ENCODE data around the gene ALB. TPM values are rescaled to one million over a fixed set of nuclear protein-coding genes. Genes with fewer than 3 reads are reported as not detected.

Gene ALB
- total RNA-seq, 3 donors from 2014 or later = 13.8 to 22.6 (median 18.3) TPM

DNA sequence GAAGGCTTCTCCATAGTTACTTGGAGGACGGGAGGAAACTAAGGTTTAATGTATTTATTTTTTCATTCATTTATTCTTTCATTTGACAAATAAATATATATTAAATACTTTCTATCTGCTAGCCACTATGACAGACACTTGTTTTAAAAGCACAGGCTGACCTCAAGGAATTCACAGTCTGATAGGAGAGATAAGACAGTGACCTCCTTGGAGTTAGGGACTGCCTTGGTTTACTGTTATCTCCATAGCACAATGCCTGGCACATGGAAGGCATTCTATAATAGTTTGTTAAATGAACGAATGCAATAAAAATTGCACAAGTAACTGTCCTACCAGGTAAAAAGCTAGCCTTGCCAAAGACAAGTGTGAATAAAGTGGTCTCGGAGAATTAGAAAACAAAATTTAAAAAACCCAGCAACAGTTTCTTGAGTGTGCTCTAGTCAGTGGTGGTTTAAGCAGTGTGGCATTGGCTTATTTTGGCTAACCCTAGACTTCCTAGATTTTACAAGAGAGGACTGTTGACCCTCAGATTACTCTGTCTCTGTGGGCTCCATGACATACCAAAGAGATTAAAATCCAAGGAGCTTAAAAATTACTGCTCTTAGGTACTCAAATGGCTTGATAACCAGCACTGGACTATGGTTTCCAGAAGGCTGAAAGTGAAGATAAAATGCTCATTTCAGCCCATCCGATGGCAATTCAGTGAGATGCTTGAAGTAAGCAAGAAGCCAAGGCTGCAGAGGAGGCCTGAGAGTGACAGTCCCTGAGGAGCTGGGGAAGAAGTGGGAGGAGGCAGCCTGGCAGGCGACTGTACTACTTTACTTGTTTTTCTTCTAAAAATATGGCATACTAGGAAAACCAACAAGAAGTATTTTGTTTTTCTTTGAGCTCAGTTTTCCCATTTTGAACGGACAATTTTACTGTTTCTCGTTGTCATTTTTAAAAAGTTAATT, 41.6 kb downstream of the ALB start:
- peaks cover 6% of the 10 kb centered on the region for H3K27me3 Mint-ChIP-seq (ENCODE audit: low read depth)
- ATAC-seq = no peak
- H3K36me3 Mint-ChIP-seq (ENCODE audit: insufficient read depth) = no peaks in the 10 kb centered on the region
- H3K4me1 Mint-ChIP-seq (ENCODE audit: low read depth) = no peaks in the 10 kb centered on the region
- DNase-seq = no peak
- no peak overlapping the region for H3K4me3 Mint-ChIP-seq
- no peaks in the 10 kb centered on the region for H3K9me3 Mint-ChIP-seq

DNA sequence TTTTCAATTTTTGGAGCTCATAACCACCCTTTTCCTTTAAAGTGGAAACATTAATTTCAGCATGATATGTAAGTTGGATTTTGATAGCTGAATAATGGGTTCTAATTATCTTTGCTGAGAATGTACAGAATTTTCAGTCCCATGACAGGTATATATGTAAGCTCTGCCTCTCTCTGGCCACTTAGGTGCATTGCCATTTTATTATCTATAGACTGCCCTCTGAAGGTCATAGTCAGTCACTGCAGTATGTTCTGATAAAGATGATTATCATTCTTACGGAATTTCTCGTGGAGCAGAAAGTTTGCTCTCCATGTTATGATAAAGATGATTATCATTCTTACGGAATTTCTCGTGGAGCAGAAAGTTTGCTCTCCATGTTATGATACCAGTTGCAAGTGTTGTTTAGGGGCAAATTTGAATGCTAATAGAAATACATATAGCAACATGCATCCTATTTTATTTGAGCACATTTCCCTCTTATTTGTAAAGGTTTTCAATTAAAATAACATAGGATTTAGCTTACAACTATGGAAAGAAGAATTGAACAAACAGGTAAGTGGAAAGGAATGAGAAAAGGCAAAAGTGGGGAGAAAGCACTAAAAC, 42.4 kb downstream of the ALB start:
- H3K36me3 Mint-ChIP-seq (ENCODE audit: insufficient read depth) = no peaks in the 10 kb centered on the region
- DNase-seq (no peak), ATAC-seq (peak; percentile 62 to 66)
- H3K4me1 Mint-ChIP-seq (ENCODE audit: low read depth) = no peaks in the 10 kb centered on the region
- H3K9me3 Mint-ChIP-seq = no peaks in the 10 kb centered on the region
- peaks cover 5% of the 10 kb centered on the region for H3K27me3 Mint-ChIP-seq (ENCODE audit: low read depth)
- no peak overlapping the region for H3K4me3 Mint-ChIP-seq

DNA sequence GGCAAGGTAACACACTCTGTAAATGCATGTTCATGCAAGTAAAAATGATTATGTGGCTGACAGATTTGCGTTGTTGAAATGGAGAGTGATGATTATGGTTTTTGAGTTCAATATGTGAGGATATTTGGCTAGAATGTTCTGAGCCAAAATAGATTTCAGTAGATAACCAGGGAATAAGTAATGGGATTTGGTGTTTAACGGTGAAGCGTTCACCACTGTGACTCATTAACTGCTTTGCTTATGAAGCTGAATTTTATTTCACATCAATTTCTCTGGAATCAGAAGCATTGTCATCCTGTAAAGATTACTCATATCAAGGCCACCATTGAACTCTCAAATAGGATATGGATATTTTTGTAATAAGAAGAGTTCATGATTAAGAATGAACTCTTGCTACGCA, 43.6 kb downstream of the ALB start:
- ATAC-seq (no peak), DNase-seq (no peak)
- no peak overlapping the region for H3K4me3 Mint-ChIP-seq
- no peaks in the 10 kb centered on the region for H3K36me3 Mint-ChIP-seq (ENCODE audit: insufficient read depth)
- H3K4me1 Mint-ChIP-seq (ENCODE audit: low read depth) = no peaks in the 10 kb centered on the region
- H3K27me3 Mint-ChIP-seq (ENCODE audit: low read depth) = peaks cover 5% of the 10 kb centered on the region
- no peaks in the 10 kb centered on the region for H3K9me3 Mint-ChIP-seq

DNA sequence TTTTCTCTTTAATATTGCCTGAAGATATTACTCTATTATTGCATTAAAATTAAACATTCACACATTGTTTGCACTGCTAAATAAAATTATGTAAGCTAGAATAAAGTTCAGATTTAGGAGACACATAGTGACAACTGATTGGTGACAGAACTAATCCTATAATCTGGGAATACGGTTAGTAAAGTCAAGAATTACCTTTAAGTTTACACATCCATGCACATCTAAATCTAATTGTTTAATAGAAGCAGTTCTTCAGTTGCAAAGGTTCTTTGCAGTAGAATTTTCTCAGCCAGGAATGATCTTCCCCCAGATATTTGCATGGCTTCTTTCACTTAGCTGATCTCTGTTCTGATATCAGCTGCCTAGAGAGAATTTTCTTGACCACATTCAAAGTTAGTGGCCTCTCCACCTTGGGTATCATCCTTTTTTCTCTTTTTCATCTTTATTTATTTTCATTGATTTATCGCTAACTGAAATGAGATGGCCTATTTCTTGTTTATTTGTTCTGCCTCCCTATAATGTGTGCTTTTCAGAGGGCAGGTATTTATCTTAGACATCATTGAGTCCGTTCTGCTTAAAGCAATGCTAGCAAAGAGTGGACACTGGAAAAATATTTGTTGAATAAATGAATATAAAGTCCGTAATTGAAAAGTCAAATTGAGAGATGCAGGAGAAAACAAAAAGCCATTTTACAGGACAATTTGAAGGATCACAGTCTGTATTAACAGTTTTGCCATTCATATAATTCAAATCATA, 44.5 kb downstream of the ALB start:
- H3K36me3 Mint-ChIP-seq (ENCODE audit: insufficient read depth) = no peaks in the 10 kb centered on the region
- no peaks in the 10 kb centered on the region for H3K9me3 Mint-ChIP-seq
- DNase-seq = no peak
- peaks cover 5% of the 10 kb centered on the region for H3K27me3 Mint-ChIP-seq (ENCODE audit: low read depth)
- ATAC-seq = no peak
- H3K4me1 Mint-ChIP-seq (ENCODE audit: low read depth) = no peaks in the 10 kb centered on the region
- H3K4me3 Mint-ChIP-seq = no peak overlapping the region

GRCh38 chr4:73450398-73451004, 46.4 kb downstream of the ALB start:
- Mint-ChIP-seq H3K4me3 (no peak overlapping the region), H3K9me3 (no peaks in the 10 kb centered on the region), H3K27me3 (ENCODE audit: low read depth) (peaks cover 2% of the 10 kb centered on the region), H3K4me1 (ENCODE audit: low read depth) (no peaks in the 10 kb centered on the region), H3K36me3 (ENCODE audit: insufficient read depth) (no peaks in the 10 kb centered on the region)
- DNase-seq (no peak), ATAC-seq (no peak)

- Mint-ChIP-seq H3K4me3 (no peak overlapping the region), H3K27me3 (ENCODE audit: low read depth) (peaks cover 2% of the 10 kb centered on the region), H3K36me3 (ENCODE audit: insufficient read depth) (no peaks in the 10 kb centered on the region), H3K4me1 (ENCODE audit: low read depth) (no peaks in the 10 kb centered on the region), H3K9me3 (no peaks in the 10 kb centered on the region)
- no peak for ATAC-seq
- no peak for DNase-seq
These were observed 47.3 kb downstream of the ALB start for GRCh38 chr4:73451404-73451803.

DNA sequence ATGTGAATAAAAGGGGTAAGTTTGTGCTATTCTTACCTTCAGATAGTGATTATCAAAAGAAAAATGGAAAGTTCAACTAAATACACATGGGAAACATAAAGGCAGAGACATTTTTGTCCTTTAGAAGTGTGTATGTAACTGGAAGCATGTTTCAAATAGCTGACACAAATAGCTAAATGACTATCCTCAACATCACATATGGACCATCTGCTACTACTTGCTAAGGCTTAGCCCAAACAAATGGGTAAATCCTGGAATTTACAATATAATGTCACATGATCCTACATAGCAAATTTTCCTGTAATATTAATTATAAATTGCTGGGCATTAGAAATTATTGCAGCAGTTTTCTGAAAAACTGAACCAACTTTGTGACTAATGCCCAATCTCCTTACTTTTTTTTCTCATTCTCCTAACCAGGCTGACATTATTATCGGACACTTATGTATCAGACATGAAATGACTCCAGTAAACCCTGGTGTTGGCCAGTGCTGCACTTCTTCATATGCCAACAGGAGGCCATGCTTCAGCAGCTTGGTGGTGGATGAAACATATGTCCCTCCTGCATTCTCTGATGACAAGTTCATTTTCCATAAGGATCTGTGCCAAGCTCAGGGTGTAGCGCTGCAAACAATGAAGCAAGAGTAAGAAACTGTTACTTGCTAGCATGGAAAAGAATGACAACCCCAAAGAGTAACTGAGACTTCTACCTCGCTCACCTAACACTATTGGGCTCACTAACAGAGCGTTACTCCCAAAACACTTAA, 48.1 kb downstream of the ALB start:
- no peak overlapping the region for H3K4me3 Mint-ChIP-seq
- no peak for DNase-seq
- H3K36me3 Mint-ChIP-seq (ENCODE audit: insufficient read depth) = no peaks in the 10 kb centered on the region
- H3K9me3 Mint-ChIP-seq = no peaks in the 10 kb centered on the region
- no peaks in the 10 kb centered on the region for H3K4me1 Mint-ChIP-seq (ENCODE audit: low read depth)
- no peak for ATAC-seq
- H3K27me3 Mint-ChIP-seq (ENCODE audit: low read depth) = peaks cover 3% of the 10 kb centered on the region

GRCh38 chr4:73452953-73453700, 49.0 kb downstream of the ALB start:
- Mint-ChIP-seq H3K36me3 (ENCODE audit: insufficient read depth) (no peaks in the 10 kb centered on the region), H3K4me3 (no peak overlapping the region), H3K4me1 (ENCODE audit: low read depth) (no peaks in the 10 kb centered on the region), H3K9me3 (no peaks in the 10 kb centered on the region), H3K27me3 (ENCODE audit: low read depth) (peaks cover 6% of the 10 kb centered on the region)
- ATAC-seq (no peak), DNase-seq (no peak)

DNA sequence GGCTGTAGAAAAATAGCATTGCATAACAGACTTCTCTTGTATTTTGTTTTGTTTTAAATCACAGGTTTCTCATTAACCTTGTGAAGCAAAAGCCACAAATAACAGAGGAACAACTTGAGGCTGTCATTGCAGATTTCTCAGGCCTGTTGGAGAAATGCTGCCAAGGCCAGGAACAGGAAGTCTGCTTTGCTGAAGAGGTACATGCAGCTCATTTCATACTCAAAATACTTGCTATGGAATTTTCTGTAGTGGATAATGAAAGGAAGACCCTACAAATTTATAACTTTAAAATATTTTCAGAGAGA, 49.6 kb downstream of the ALB start:
- H3K4me3 Mint-ChIP-seq = no peak overlapping the region
- peaks cover 8% of the 10 kb centered on the region for H3K27me3 Mint-ChIP-seq (ENCODE audit: low read depth)
- ATAC-seq = no peak
- no peaks in the 10 kb centered on the region for H3K9me3 Mint-ChIP-seq
- H3K36me3 Mint-ChIP-seq (ENCODE audit: insufficient read depth) = no peaks in the 10 kb centered on the region
- DNase-seq = no peak
- H3K4me1 Mint-ChIP-seq (ENCODE audit: low read depth) = no peaks in the 10 kb centered on the region

GRCh38 chr4:73454920-73455319, 50.8 kb downstream of the ALB start:
- Mint-ChIP-seq H3K4me1 (ENCODE audit: low read depth) (no peaks in the 10 kb centered on the region), H3K27me3 (ENCODE audit: low read depth) (peaks cover 8% of the 10 kb centered on the region), H3K9me3 (no peaks in the 10 kb centered on the region), H3K4me3 (no peak overlapping the region), H3K36me3 (ENCODE audit: insufficient read depth) (no peaks in the 10 kb centered on the region)
- DNase-seq = no peak
- no peak for ATAC-seq

DNA sequence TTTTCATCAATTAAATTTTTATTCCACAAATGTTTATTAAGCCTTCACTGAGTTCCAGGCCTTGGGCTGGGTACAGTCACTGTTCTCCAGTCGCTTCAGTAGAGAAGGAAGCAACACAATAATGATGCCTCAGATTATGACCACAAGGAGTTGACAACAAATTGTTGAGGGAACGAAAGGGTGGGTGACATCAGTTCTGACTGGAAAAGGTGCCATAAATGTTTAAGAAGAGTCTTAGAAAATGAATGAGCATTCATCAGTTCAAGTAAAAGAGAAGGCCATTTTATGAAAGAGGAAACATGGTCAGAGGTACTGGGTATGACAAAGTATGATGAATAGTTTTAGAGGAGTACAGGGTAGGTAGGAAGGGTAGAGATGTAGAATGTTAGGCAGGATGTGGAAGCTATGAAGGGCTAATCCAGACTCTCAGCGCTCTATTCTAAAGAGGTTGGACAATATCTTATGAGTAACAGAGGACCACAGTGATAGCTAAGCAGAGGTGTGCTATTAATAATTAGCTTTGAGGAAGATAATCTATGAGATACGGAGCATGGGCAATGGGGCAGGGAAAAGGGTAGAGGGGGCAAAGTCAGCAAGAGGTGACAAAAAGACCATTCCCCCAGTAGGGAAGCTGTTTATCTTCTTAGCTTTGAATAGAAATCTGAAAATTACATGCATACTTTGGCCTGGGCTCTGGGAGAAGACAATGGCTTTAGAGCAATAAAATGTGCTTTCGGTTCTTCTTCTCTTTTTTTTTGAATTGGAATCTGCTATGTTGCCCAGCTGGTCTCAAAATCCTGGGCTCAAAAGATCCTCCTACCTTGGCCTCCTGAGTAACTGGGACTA, 52.3 kb downstream of the ALB start:
- Mint-ChIP-seq H3K36me3 (ENCODE audit: insufficient read depth) (no peaks in the 10 kb centered on the region), H3K4me1 (ENCODE audit: low read depth) (no peaks in the 10 kb centered on the region), H3K9me3 (no peaks in the 10 kb centered on the region), H3K27me3 (ENCODE audit: low read depth) (peaks cover 8% of the 10 kb centered on the region), H3K4me3 (no peak overlapping the region)
- DNase-seq (no peak), ATAC-seq (no peak)

DNA sequence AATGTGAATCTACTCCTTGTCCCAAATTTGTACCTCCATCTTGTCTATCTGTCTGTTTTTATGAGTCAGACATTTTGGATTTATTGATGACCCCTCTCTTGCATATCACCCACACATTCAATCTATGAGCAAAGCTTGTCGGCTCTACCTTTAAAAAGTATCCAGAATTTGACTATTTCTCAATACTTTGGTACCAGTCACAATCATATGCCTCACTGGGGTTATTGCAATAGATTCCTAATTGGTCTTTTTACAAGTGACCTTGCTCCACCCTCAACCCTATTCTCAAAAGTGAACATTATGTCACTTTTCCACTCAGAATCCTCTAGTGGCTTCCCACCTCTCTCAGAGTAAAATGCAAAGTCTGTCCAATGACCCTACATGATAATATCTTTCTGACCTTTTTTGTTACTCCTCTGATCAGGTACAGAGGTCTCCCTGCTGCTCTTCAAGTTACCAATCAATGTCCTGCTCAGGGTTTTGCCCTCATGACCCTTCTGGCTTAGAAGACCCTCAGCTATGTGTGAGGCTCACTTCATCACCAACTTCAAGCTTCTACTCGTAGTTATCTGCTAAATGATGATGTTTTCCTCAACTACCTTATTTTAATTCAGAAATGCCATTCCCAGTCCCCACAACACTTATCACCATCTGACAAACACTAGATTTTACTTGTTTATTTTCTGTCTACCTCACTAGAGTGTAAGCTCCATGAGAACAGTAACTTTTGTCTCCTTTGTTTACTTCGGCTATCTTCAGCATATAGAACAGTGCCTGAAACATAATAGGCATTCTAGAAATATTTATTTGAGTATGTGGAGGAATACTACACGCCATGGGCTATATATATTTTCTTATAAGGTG, 54.3 kb downstream of the ALB start:
- ATAC-seq = no peak
- H3K4me3 Mint-ChIP-seq = no peak overlapping the region
- H3K27me3 Mint-ChIP-seq (ENCODE audit: low read depth) = peaks cover 8% of the 10 kb centered on the region
- no peak for DNase-seq
- no peaks in the 10 kb centered on the region for H3K36me3 Mint-ChIP-seq (ENCODE audit: insufficient read depth)
- H3K4me1 Mint-ChIP-seq (ENCODE audit: low read depth) = no peaks in the 10 kb centered on the region
- H3K9me3 Mint-ChIP-seq = no peaks in the 10 kb centered on the region

Measured in activated T-cell treated with anti-CD3 and anti-CD28 coated beads, Interleukin-2, amount 50 U/mL, for 4 hours (primary cell).